ENCODE results near the gene TMEM170B.

TMEM170B gene

GRCh38 chr6:11613336-11613735 is 75.8 kb downstream of the TMEM170B start:
- Histone ChIP-seq H3K9me3 (ENCODE audit: insufficient read depth, low read depth, low read length) (no peaks in the 10 kb centered on the region), H3F3A (ENCODE audit: low read depth) (no peaks in the 10 kb centered on the region), H3K36me3 (ENCODE audit: insufficient read depth, low read length) (no peaks in the 10 kb centered on the region), H3K4me1 (ENCODE audit: insufficient read depth, low read length, poor library complexity, severe bottlenecking) (no peaks in the 10 kb centered on the region), H3K27me3 (ENCODE audit: insufficient read depth, low read length, poor library complexity, severe bottlenecking) (no peaks in the 10 kb centered on the region), H3K9ac (ENCODE audit: low read depth, low read length, poor library complexity, severe bottlenecking) (no peak overlapping the region), H3K9me2 (replicated peaks; ENCODE audit: low read depth, low read length) (no peaks in the 10 kb centered on the region), H3K4me3 (ENCODE audit: low read length, poor library complexity, severe bottlenecking) (no peak overlapping the region), H3K4me2 (ENCODE audit: low read depth, low read length, poor library complexity, severe bottlenecking) (no peak overlapping the region), H2AFZ (ENCODE audit: low read length) (no peak overlapping the region), H4K20me1 (ENCODE audit: insufficient read depth, low read length, poor library complexity, severe bottlenecking) (no peaks in the 10 kb centered on the region), H3K79me2 (ENCODE audit: insufficient read depth, low read length) (no peaks in the 10 kb centered on the region)
- TF ChIP-seq CTCF (conservative IDR thresholded peaks at IDR 0.05; ENCODE audit: low read length) (no peak), EZH2phosphoT487 (IDR thresholded peaks at IDR 0.05; ENCODE audit: borderline replicate concordance) (no peak)

GRCh38 chr6:11613858-11614257 is 76.3 kb downstream of the TMEM170B start:
- TF ChIP-seq CTCF (conservative IDR thresholded peaks at IDR 0.05; ENCODE audit: low read length) (no peak), EZH2phosphoT487 (IDR thresholded peaks at IDR 0.05; ENCODE audit: borderline replicate concordance) (no peak)
- no peak overlapping the region for H3K4me2 ChIP-seq (ENCODE audit: low read depth, low read length, poor library complexity, severe bottlenecking)
- no peaks in the 10 kb centered on the region for H3K4me1 ChIP-seq (ENCODE audit: insufficient read depth, low read length, poor library complexity, severe bottlenecking)
- H2AFZ ChIP-seq (ENCODE audit: low read length), result no peak overlapping the region
- H3K36me3 ChIP-seq (ENCODE audit: insufficient read depth, low read length), result no peaks in the 10 kb centered on the region
- no peaks in the 10 kb centered on the region for H3K79me2 ChIP-seq (ENCODE audit: insufficient read depth, low read length)
- no peak overlapping the region for H3K9ac ChIP-seq (ENCODE audit: low read depth, low read length, poor library complexity, severe bottlenecking)
- no peaks in the 10 kb centered on the region for H3K9me2 ChIP-seq (replicated peaks; ENCODE audit: low read depth, low read length)
- no peaks in the 10 kb centered on the region for H3K27me3 ChIP-seq (ENCODE audit: insufficient read depth, low read length, poor library complexity, severe bottlenecking)
- H3F3A ChIP-seq (ENCODE audit: low read depth), result no peaks in the 10 kb centered on the region
- H4K20me1 ChIP-seq (ENCODE audit: insufficient read depth, low read length, poor library complexity, severe bottlenecking), result no peaks in the 10 kb centered on the region
- no peaks in the 10 kb centered on the region for H3K9me3 ChIP-seq (ENCODE audit: insufficient read depth, low read depth, low read length)
- H3K4me3 ChIP-seq (ENCODE audit: low read length, poor library complexity, severe bottlenecking), result no peak overlapping the region

GRCh38 chr6:11614534-11615213 is 77.1 kb downstream of the TMEM170B start:
- Histone ChIP-seq H3K9me3 (ENCODE audit: insufficient read depth, low read depth, low read length) (no peaks in the 10 kb centered on the region), H2AFZ (ENCODE audit: low read length) (no peak overlapping the region), H3K4me2 (ENCODE audit: low read depth, low read length, poor library complexity, severe bottlenecking) (no peak overlapping the region), H3K36me3 (ENCODE audit: insufficient read depth, low read length) (no peaks in the 10 kb centered on the region), H3K9me2 (replicated peaks; ENCODE audit: low read depth, low read length) (no peaks in the 10 kb centered on the region), H3K4me1 (ENCODE audit: insufficient read depth, low read length, poor library complexity, severe bottlenecking) (no peaks in the 10 kb centered on the region), H3F3A (ENCODE audit: low read depth) (no peaks in the 10 kb centered on the region), H3K4me3 (ENCODE audit: low read length, poor library complexity, severe bottlenecking) (no peak overlapping the region), H4K20me1 (ENCODE audit: insufficient read depth, low read length, poor library complexity, severe bottlenecking) (no peaks in the 10 kb centered on the region), H3K9ac (ENCODE audit: low read depth, low read length, poor library complexity, severe bottlenecking) (no peak overlapping the region), H3K27me3 (ENCODE audit: insufficient read depth, low read length, poor library complexity, severe bottlenecking) (no peaks in the 10 kb centered on the region), H3K79me2 (ENCODE audit: insufficient read depth, low read length) (no peaks in the 10 kb centered on the region)
- TF ChIP-seq EZH2phosphoT487 (IDR thresholded peaks at IDR 0.05; ENCODE audit: borderline replicate concordance) (no peak), CTCF (conservative IDR thresholded peaks at IDR 0.05; ENCODE audit: low read length) (no peak)

All from Loucy (cell line).